Ascending aorta (tissue), 2 donors: Measurements from ENCODE around the gene WDFY2. TPM values are rescaled to one million over a fixed set of nuclear protein-coding genes. Genes with fewer than 3 reads are reported as not detected.

ENCODE experiments used
- DNase-seq, 2 donors: peaks; one replicate each; pipeline ENCODE4 v3.0.0-alpha.2; 2019; ENCODE audit warnings: low spot score in 2 of 2
- H3K27ac ChIP-seq, 2 donors: fragments of 200-600 bp; sonication (generic); one replicate each; pipeline ENCODE4 v1.5.1; 2016 to 2017; ENCODE audit warnings: mild to moderate bottlenecking in 1 of 2
- H3K27me3 ChIP-seq: fragments of 200-600 bp; sonication (generic); one replicate; pipeline ENCODE4 v1.5.1; 2017
- H3K36me3 ChIP-seq, 2 donors: fragments of 200-600 bp; sonication (generic); one replicate each; pipeline ENCODE4 v1.5.1; 2016
- H3K4me1 ChIP-seq, 2 donors: fragments of 200-600 bp; sonication (generic); one replicate each; pipeline ENCODE4 v1.5.1; 2016 to 2017; ENCODE audit warnings: mild to moderate bottlenecking in 1 of 2
- H3K4me3 ChIP-seq, 2 donors: fragments of 200-600 bp; sonication (generic); one replicate each; pipeline ENCODE4 v1.5.1; 2016 to 2017; ENCODE audit warnings: mild to moderate bottlenecking in 1 of 2
- H3K9me3 ChIP-seq, 2 donors: fragments of 200-600 bp; sonication (generic); one replicate each; pipeline ENCODE4 v1.5.1; 2016
- intact Hi-C: fragments of 100-400 bp; cut with DNase I; formaldehyde crosslinking; loops from one replicate; pipeline ENCODE4 v1.15.1; 2023
- total RNA-seq: library from RNA; depleted of rRNA; stranded (reverse); fragments of >200 nt; gene quantifications from one replicate; pipeline ENCODE4 v1.1.0, GENCODE V29; 2016
- TF ChIP-seq, protein P1 (sequence below), 3 experiments: fragments of 200-600 bp in 2 of 3; fragments of 450-650 bp in 1 of 3; sonication (generic) in 2 of 3; IDR thresholded peaks; one replicate each; pipeline ENCODE4 v1.5.1; 2016 to 2019; ENCODE audit warnings: antibody characterized with exemption in 3 of 3, mild to moderate bottlenecking in 1 of 3, moderate library complexity in 1 of 3

WDFY2 gene
- total RNA-seq, 1 donor from 2014 or later: 6.1 TPM

GRCh38 chr13:51734786-51735185, 150.5 kb downstream of the WDFY2 start:
- Histone ChIP-seq H3K36me3 (no peaks in the 10 kb centered on the region), H3K4me3 (no peak overlapping the region), H3K27me3 (no peaks in the 10 kb centered on the region), H3K27ac (no peak overlapping the region), H3K9me3 (no peaks in the 10 kb centered on the region), H3K4me1 (peaks cover 9 to 19% of the 10 kb centered on the region in 2 donors)
- intact Hi-C loops: loop anchor here (5.0 kb wide), 2 partner anchors 92 to 512 kb away; partner anchors contain the start of gene FAM124A
- TF ChIP-seq, protein P1, sequence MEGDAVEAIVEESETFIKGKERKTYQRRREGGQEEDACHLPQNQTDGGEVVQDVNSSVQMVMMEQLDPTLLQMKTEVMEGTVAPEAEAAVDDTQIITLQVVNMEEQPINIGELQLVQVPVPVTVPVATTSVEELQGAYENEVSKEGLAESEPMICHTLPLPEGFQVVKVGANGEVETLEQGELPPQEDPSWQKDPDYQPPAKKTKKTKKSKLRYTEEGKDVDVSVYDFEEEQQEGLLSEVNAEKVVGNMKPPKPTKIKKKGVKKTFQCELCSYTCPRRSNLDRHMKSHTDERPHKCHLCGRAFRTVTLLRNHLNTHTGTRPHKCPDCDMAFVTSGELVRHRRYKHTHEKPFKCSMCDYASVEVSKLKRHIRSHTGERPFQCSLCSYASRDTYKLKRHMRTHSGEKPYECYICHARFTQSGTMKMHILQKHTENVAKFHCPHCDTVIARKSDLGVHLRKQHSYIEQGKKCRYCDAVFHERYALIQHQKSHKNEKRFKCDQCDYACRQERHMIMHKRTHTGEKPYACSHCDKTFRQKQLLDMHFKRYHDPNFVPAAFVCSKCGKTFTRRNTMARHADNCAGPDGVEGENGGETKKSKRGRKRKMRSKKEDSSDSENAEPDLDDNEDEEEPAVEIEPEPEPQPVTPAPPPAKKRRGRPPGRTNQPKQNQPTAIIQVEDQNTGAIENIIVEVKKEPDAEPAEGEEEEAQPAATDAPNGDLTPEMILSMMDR (IDR thresholded peaks at IDR 0.05): no peak
- DNase-seq: no peak

DNA sequence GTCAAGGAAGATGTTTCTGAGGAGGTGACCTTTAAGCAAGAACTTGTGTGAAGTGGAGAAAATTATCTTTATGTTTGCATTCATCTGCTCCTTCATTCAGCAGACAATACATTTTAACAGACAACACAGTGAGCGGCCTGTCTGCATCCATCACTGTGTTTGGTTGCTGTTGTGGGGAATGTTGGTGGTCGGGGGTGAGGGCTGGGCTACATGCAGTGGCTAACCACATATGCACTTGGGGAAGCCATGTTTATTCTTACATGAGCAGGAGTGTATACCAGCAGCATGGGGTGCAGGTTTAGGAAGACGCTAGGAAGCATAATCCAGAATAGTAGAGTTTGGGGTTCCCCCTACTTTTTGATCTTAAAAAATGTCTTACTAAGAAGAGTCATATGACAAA, 153.3 kb downstream of the WDFY2 start:
- Histone ChIP-seq H3K9me3 (no peaks in the 10 kb centered on the region), H3K36me3 (no peaks in the 10 kb centered on the region), H3K27me3 (no peaks in the 10 kb centered on the region), H3K4me1 (no peaks in the 10 kb centered on the region), H3K27ac (no peak overlapping the region), H3K4me3 (no peak overlapping the region)
- intact Hi-C loops: no loop called here
- TF ChIP-seq, protein P1 (IDR thresholded peaks at IDR 0.05): no peak
- DNase-seq: no peak

- no peak overlapping the region for H3K4me3 ChIP-seq
- TF ChIP-seq, protein P1 (IDR thresholded peaks at IDR 0.05): no peak
- DNase-seq: no peak
- no peaks in the 10 kb centered on the region for H3K27me3 ChIP-seq
- intact Hi-C loops: no loop called here
- H3K4me1 ChIP-seq: no peaks in the 10 kb centered on the region
- no peaks in the 10 kb centered on the region for H3K9me3 ChIP-seq
- no peak overlapping the region for H3K27ac ChIP-seq
- H3K36me3 ChIP-seq: no peaks in the 10 kb centered on the region
Measured at GRCh38 chr13:51738226-51738905, 154.1 kb downstream of the WDFY2 start.

GRCh38 chr13:51739027-51739764, 154.9 kb downstream of the WDFY2 start:
- intact Hi-C loops: no loop called here
- no peak overlapping the region for H3K27ac ChIP-seq

GRCh38 chr13:51740698-51741097, 156.4 kb downstream of the WDFY2 start:
- H3K4me1 ChIP-seq: no peaks in the 10 kb centered on the region
- TF ChIP-seq, protein P1 (IDR thresholded peaks at IDR 0.05): no peak
- no peaks in the 10 kb centered on the region for H3K27me3 ChIP-seq
- no peaks in the 10 kb centered on the region for H3K9me3 ChIP-seq
- DNase-seq: no peak
- no peak overlapping the region for H3K4me3 ChIP-seq
- H3K36me3 ChIP-seq: no peaks in the 10 kb centered on the region
- no peak overlapping the region for H3K27ac ChIP-seq
- intact Hi-C loops: no loop called here

More at GRCh38 chr13:51739027-51739764, 154.9 kb downstream of the WDFY2 start:
- TF ChIP-seq, protein P1 (IDR thresholded peaks at IDR 0.05): no peak
- DNase-seq: no peak
- Histone ChIP-seq H3K9me3 (no peaks in the 10 kb centered on the region), H3K4me3 (no peak overlapping the region), H3K4me1 (no peaks in the 10 kb centered on the region), H3K36me3 (no peaks in the 10 kb centered on the region), H3K27me3 (no peaks in the 10 kb centered on the region)
